Lower leg skin (tissue), 3 donors: Measurements from ENCODE around the gene EMC8.

Source experiments
- CTCF ChIP-seq, 3 donors: fragments of 450-650 bp; IDR thresholded peaks; one replicate each; pipeline ENCODE4 v1.5.1; 2016; ENCODE audit warnings: antibody characterized with exemption in 3 of 3, mild to moderate bottlenecking in 3 of 3, moderate library complexity in 2 of 3
- POLR2A ChIP-seq, 2 donors: fragments of 450-650 bp; IDR thresholded peaks; one replicate each; pipeline ENCODE4 v1.6.1; 2016 to 2017; ENCODE audit warnings: antibody characterized with exemption in 2 of 2, mild to moderate bottlenecking in 1 of 2, moderate library complexity in 1 of 2

- no peak for TF ChIP-seq POLR2A (IDR thresholded peaks at IDR 0.05)
- no peak for TF ChIP-seq CTCF (IDR thresholded peaks at IDR 0.05)
Measured at GRCh38 chr16:85796599-85796998, 2.7 kb downstream of the EMC8 start.
